Measurements from ENCODE around the gene EFEMP1.

DNA sequence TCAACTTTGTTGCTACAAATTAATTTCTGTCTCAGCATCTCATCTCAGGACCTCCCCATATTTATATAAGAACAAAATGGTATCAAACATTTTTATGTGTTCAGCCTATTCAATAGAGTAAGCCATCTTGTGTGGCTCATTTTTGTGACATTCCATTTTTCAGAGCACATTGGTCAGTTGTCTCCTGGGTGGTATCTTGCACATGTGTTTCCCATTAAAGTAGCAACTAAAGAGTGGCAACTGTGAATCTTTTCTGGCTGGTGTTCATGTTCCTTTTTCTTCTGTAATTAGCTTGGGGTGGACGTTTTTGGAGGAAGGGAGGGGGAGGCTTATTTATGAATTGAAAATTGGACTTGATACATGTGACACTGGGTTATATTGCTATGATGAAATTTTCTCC lies 45.4 kb upstream of the EFEMP1 start:
- TF ChIP-seq POLR2A (IDR thresholded peaks at IDR 0.05; ENCODE audit: low read length) (no peak), GATA1 (IDR thresholded peaks at IDR 0.05; ENCODE audit: low read depth, low read length) (no peak)

Data from erythroblast (primary cell).